Liver (tissue), 9 donors: ENCODE results near the gene TRIM4. TPM values are rescaled to one million over a fixed set of nuclear protein-coding genes. Genes with fewer than 3 reads are reported as not detected.

Experiments
- DNase-seq: peaks from one replicate; pipeline ENCODE4 v3.0.0-alpha.2; 2017; ENCODE audit warnings: low spot score
- H3K27ac ChIP-seq, 2 donors: one replicate each; pipeline ENCODE4 v1.7.0; 2013; ENCODE audit warnings: inconsistent platforms in 2 of 2, low read length in 2 of 2, control low read depth in 1 of 2, low read depth in 1 of 2, mild to moderate bottlenecking in 1 of 2
- H3K27me3 ChIP-seq, 4 donors: one replicate each; pipeline versions ENCODE4 v1.6.1 to v1.7.0; 2013; ENCODE audit warnings: low read length in 3 of 4, inconsistent platforms in 1 of 4, mild to moderate bottlenecking in 1 of 4, moderate library complexity in 1 of 4; ENCODE audit not compliant: control insufficient read depth in 4 of 4, insufficient read depth in 4 of 4
- H3K36me3 ChIP-seq, 4 donors: one replicate each; pipeline versions ENCODE4 v1.6.1 to v1.7.0; 2013; ENCODE audit warnings: low read length in 3 of 4, mild to moderate bottlenecking in 3 of 4, low read depth in 1 of 4, moderate library complexity in 1 of 4; ENCODE audit not compliant: control insufficient read depth in 4 of 4, insufficient read depth in 3 of 4
- H3K4me1 ChIP-seq, 4 donors: one replicate each; pipeline versions ENCODE4 v1.6.1 to v1.7.0; 2013; ENCODE audit warnings: low read length in 3 of 4, mild to moderate bottlenecking in 3 of 4, moderate library complexity in 1 of 4; ENCODE audit not compliant: control insufficient read depth in 4 of 4, insufficient read depth in 4 of 4
- H3K4me3 ChIP-seq, 3 donors: one replicate each; pipeline versions ENCODE4 v1.6.1 to v1.7.0; 2013; ENCODE audit warnings: low read length in 3 of 3, control low read depth in 1 of 3, low read depth in 1 of 3, mild to moderate bottlenecking in 1 of 3
- H3K9ac ChIP-seq, 2 donors: one replicate each; pipeline ENCODE4 v1.7.0; 2013; ENCODE audit warnings: low read length in 2 of 2, mild to moderate bottlenecking in 2 of 2, moderate library complexity in 2 of 2, control low read depth in 1 of 2, low read depth in 1 of 2
- H3K9me3 ChIP-seq, 4 donors: one replicate each; pipeline versions ENCODE4 v1.6.1 to v1.7.0; 2013; ENCODE audit warnings: low read length in 3 of 4; ENCODE audit not compliant: control insufficient read depth in 4 of 4
- CTCF ChIP-seq: fragments of 150-350 bp; IDR thresholded peaks from 2 replicates; pipeline ENCODE4 v1.5.1; 2017; ENCODE audit warnings: improper control_type of control experiment, low read depth, low read length; ENCODE audit not compliant: missing input control
- EGR1 ChIP-seq, 2 donors: IDR thresholded peaks; 2 replicates each; pipeline ENCODE4 v1.6.1; 2016 to 2018; ENCODE audit warnings: antibody characterized with exemption in 2 of 2, low read depth in 2 of 2
- FOXA1 ChIP-seq: IDR thresholded peaks from 2 replicates; pipeline ENCODE4 v1.6.1; 2016; ENCODE audit warnings: antibody characterized with exemption
- FOXA2 ChIP-seq: IDR thresholded peaks from 2 replicates; pipeline ENCODE4 v1.6.1; 2016; ENCODE audit warnings: antibody characterized with exemption
- GABPA ChIP-seq, 2 donors: IDR thresholded peaks in 1 of 2; conservative IDR thresholded peaks in 1 of 2; 2 replicates each; pipeline ENCODE4 v1.6.1; 2016; ENCODE audit warnings: antibody characterized with exemption in 2 of 2, mild to moderate bottlenecking in 1 of 2, moderate library complexity in 1 of 2
- HNF4A ChIP-seq, 2 donors: conservative IDR thresholded peaks; 2 replicates each; pipeline ENCODE4 v1.6.1; 2016; ENCODE audit warnings: antibody characterized with exemption in 2 of 2, mild to moderate bottlenecking in 2 of 2
- HNF4G ChIP-seq: IDR thresholded peaks from 2 replicates; pipeline ENCODE4 v1.6.1; 2016; ENCODE audit warnings: antibody characterized with exemption
- JUND ChIP-seq, 2 donors: IDR thresholded peaks; 2 replicates each; pipeline ENCODE4 v1.6.1; 2016; ENCODE audit warnings: antibody characterized with exemption in 2 of 2
- MAX ChIP-seq: IDR thresholded peaks from 2 replicates; pipeline ENCODE4 v1.6.1; 2016; ENCODE audit warnings: antibody characterized with exemption
- NR2F2 ChIP-seq: IDR thresholded peaks from 2 replicates; pipeline ENCODE4 v1.6.1; 2016; ENCODE audit warnings: antibody characterized with exemption
- RAD21 ChIP-seq, 2 donors: IDR thresholded peaks; 2 replicates each; pipeline ENCODE4 v1.6.1; 2016; ENCODE audit warnings: antibody characterized with exemption in 2 of 2, mild to moderate bottlenecking in 2 of 2
- REST ChIP-seq: IDR thresholded peaks from 2 replicates; pipeline ENCODE4 v1.6.1; 2016; ENCODE audit warnings: antibody characterized with exemption, mild to moderate bottlenecking
- RXRA ChIP-seq, 2 donors: IDR thresholded peaks; 2 replicates each; pipeline ENCODE4 v1.6.1; 2017 to 2018; ENCODE audit warnings: antibody characterized with exemption in 2 of 2, mild to moderate bottlenecking in 1 of 2
- SP1 ChIP-seq: IDR thresholded peaks from 2 replicates; pipeline ENCODE4 v1.6.1; 2018; ENCODE audit warnings: antibody characterized with exemption, mild to moderate bottlenecking
- TAF1 ChIP-seq: conservative IDR thresholded peaks from 2 replicates; pipeline ENCODE4 v1.6.1; 2016; ENCODE audit warnings: antibody characterized with exemption, mild to moderate bottlenecking
- YY1 ChIP-seq: IDR thresholded peaks from 2 replicates; pipeline ENCODE4 v1.6.1; 2016; ENCODE audit warnings: antibody characterized with exemption, mild to moderate bottlenecking
- ZBTB33 ChIP-seq: IDR thresholded peaks from 2 replicates; pipeline ENCODE4 v1.6.1; 2016; ENCODE audit warnings: antibody characterized with exemption
- WGBS: extraction: QIAGEN DNeasy Blood & Tissue Kit; methylation state at CpG from one replicate; pipeline ENCODE4 v1.1.7; 2013; 5-methylcytosine and 5-hydroxymethylcytosine counted together
- polyA plus RNA-seq, 2 donors: library from polyadenylated mRNA; stranded (reverse) in 1 of 2; unstranded in 1 of 2; fragments of 200-250 nt in 1 of 2; fragments of >200 nt in 1 of 2; fragmentation: Nextera tagmentation in 1 of 2; extraction: Ambion mirVana in 1 of 2; gene quantifications; one replicate each; pipeline versions ENCODE4 v1.2.1 to v1.2.3, GENCODE V29; 2013 to 2015
- total RNA-seq, 2 donors: library from RNA; depleted of rRNA; stranded (reverse); fragments of >200 nt; gene quantifications; one replicate each; pipeline ENCODE4 v1.2.3, GENCODE V29; 2014
- TF ChIP-seq, protein P1 (sequence below): IDR thresholded peaks from 2 replicates; pipeline ENCODE4 v1.6.1; 2016; ENCODE audit warnings: antibody characterized with exemption
- donor health status: healthy.
- donor health status: healthy.
- donor health status: healthy.
- donor health status: healthy.
- donor health status: healthy.

The TRIM4 gene
- total RNA-seq (10 to 100 TPM; 16.2 to 23.0 TPM), polyA plus RNA-seq (10 to 100 TPM; 11.9 to 13.1 TPM)

DNA sequence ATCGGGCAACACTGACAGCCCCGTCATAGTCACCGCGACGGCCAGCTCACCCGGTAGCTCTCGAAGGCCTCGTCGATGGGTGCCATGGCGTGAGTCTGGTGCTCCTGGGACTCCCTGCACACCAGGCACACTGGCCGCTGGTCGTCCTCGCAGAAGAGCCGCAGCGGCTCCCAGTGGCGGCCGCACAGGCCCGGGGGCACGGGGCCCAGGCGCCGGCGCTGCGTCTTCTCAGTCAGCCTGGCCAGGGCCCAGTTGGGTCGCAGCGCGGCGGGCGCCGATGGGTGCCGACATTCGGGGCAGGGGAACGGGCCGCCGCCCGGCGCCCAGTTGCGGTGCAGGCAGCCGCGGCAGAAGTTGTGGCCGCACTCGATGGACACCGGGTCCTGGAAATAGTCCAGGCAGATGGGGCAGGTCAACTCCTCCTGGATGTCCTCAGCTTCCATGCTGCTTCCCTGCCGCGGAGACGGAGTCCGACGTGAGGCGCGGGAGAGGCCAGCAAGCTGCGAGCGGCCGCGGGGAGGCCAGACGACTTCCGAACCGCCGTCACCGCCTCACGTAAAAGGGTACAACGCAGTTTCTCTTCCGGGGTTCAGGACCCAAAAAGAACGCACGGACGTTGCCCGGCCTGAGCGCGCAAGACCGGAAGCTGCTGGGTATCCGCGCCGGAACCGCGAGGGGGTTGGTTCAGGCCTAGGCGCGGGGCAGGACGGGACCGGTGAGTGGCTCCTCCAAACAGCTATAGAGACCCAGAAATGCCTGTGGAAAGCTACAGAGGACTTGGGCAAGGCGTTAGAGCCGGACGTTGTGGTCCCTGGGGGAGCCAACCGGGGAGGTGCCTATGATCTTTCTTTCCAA is at the start of gene TRIM4:
Gene TRIM4 (minus strand): TSS at position 572 of the 855 bp plus-strand sequence. CDS start 129 bp downstream, at position 443.
- Histone ChIP-seq H3K9ac (peak within 1 kb of the TSS; percentile 76 to 89), H3K27ac (peak within 1 kb of the TSS; percentile 86), H3K9me3 (no peaks in the 10 kb centered on the region), H3K36me3 (peaks cover 0 to 12% (median 5%) of the 10 kb centered on the region in 4 donors), H3K4me3 (peak within 1 kb of the TSS; percentile 81 to 87 (median 86)), H3K27me3 (no peaks in the 10 kb centered on the region), H3K4me1 (peaks cover 4 to 37% (median 34%) of the 10 kb centered on the region in 4 donors)
- WGBS, result under 1% methylated on average over 81 of the region's 81 CpGs
- DNase-seq, result peak; percentile 83
- TF ChIP-seq RAD21 (IDR thresholded peaks at IDR 0.05) (peak in 1 of 2 donors; percentile 37), HNF4G (no peak), SP1 (peak; percentile 77), EGR1 (IDR thresholded peaks at IDR 0.05; ENCODE audit: low read depth in 2 of 2) (peak in 1 of 2 donors; percentile 22), RXRA (IDR thresholded peaks at IDR 0.05) (peak; percentile 94 to 97), NR2F2 (no peak), CTCF (peak; percentile 2), ZBTB33 (peak; percentile 66), REST (peak; percentile 82), TAF1 (peak; percentile 69), JUND (IDR thresholded peaks at IDR 0.05) (no peak), GABPA (IDR thresholded peaks at IDR 0.05 in 1 of 2, conservative IDR thresholded peaks at IDR 0.05 in 1 of 2) (peak; percentile 84 to 97), FOXA1 (no peak), YY1 (peak; percentile 82), MAX (peak; percentile 81), FOXA2 (no peak), HNF4A (conservative IDR thresholded peaks at IDR 0.05) (peak; percentile 34 to 42)
- TF ChIP-seq, protein P1, sequence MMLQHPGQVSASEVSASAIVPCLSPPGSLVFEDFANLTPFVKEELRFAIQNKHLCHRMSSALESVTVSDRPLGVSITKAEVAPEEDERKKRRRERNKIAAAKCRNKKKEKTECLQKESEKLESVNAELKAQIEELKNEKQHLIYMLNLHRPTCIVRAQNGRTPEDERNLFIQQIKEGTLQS, result no peak
